22Rv1 (cell line): Measurements from ENCODE around the gene FKBP14.

ENCODE experiments used
- ZFX ChIP-seq: fragments of 450-650 bp; IDR thresholded peaks from 2 replicates; pipeline ENCODE4 v1.6.1; 2017; ENCODE audit warnings: antibody characterized with exemption, borderline replicate concordance
- TF ChIP-seq, protein P1 (sequence below): fragments of 450-650 bp; IDR thresholded peaks from 2 replicates; pipeline ENCODE4 v1.5.1; 2017; ENCODE audit warnings: mild to moderate bottlenecking

DNA sequence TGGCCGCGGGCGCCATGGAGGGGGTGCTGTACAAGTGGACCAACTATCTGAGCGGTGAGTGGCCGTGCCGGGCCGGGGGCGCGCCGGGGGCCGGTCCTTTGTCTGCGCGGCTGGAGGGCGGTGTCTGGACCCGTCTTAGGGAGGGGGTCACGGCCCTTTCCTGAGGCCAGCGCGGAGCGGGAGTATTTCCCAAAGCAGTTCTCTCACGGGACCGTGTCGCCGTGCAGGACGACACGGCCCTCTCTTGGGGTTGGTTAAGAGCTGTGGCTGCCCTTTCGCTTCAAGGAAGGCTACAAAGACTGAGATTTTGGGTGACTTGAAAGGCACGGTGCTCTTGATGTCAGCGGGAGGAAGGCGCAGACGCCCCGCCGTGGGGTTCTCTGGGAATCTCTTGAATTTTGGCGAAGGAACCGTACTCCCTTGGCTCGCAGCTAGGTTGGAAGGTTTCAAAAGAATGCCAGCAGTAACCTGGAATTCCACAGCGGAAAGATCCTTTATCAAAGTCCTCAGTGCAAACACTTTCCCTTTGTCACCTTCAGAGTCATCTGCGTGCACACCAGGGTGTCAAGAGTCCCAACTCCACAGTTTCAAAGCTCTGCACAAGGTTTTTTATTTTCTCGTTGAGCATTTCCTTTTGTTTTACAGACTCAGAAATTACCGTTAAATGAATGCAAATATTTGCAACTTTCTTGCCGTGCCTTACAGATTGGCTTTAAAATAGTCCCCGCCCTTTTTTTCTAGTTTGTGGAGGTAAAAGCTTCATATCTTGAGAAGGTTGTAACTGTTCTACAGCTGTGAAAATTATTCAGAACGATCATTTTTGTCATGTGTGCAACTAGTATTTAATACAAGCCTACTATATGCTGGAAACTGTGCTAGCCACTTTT is 2.5 kb upstream of the FKBP14 start:
- TF ChIP-seq, protein P1, sequence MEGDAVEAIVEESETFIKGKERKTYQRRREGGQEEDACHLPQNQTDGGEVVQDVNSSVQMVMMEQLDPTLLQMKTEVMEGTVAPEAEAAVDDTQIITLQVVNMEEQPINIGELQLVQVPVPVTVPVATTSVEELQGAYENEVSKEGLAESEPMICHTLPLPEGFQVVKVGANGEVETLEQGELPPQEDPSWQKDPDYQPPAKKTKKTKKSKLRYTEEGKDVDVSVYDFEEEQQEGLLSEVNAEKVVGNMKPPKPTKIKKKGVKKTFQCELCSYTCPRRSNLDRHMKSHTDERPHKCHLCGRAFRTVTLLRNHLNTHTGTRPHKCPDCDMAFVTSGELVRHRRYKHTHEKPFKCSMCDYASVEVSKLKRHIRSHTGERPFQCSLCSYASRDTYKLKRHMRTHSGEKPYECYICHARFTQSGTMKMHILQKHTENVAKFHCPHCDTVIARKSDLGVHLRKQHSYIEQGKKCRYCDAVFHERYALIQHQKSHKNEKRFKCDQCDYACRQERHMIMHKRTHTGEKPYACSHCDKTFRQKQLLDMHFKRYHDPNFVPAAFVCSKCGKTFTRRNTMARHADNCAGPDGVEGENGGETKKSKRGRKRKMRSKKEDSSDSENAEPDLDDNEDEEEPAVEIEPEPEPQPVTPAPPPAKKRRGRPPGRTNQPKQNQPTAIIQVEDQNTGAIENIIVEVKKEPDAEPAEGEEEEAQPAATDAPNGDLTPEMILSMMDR = peak; percentile 10
- no peak for TF ChIP-seq ZFX
